Central memory CD8-positive, alpha-beta T cell (primary cell): Measurements from ENCODE around the gene RAB14.

Experiments used
- ATAC-seq: fragments of 150-1000 bp; cut with Tn5 transposase; replicated peaks from 2 replicates; pipeline ENCODE4 v1.10.0; 2022; ENCODE audit warnings: mild to moderate bottlenecking, moderate FRiP score, moderate number of reproducible peaks; ENCODE audit not compliant: poor library complexity, severe bottlenecking; ENCODE audit errors: extremely low read depth
- DNase-seq, 2 donors: peaks; one replicate each; pipeline ENCODE4 v3.0.0; 2021; ENCODE audit warnings: low spot score in 2 of 2
- H3K27ac Mint-ChIP-seq: one replicate; pipeline ENCODE4 v1.8.0; 2022; ENCODE audit warnings: low read depth, mild to moderate bottlenecking, moderate library complexity, mixed read lengths
- H3K27me3 Mint-ChIP-seq: one replicate; pipeline ENCODE4 v1.8.0; 2022; ENCODE audit warnings: mixed read lengths
- H3K36me3 Mint-ChIP-seq: one replicate; pipeline ENCODE4 v1.8.0; 2022; ENCODE audit warnings: mild to moderate bottlenecking, moderate library complexity, mixed read lengths; ENCODE audit not compliant: insufficient read depth
- H3K4me1 Mint-ChIP-seq: one replicate; pipeline ENCODE4 v1.8.0; 2022; ENCODE audit warnings: mixed read lengths
- H3K4me3 Mint-ChIP-seq: one replicate; pipeline ENCODE4 v1.8.0; 2022; ENCODE audit warnings: mild to moderate bottlenecking, moderate library complexity, mixed read lengths
- H3K9me3 Mint-ChIP-seq: one replicate; pipeline ENCODE4 v1.8.0; 2022; ENCODE audit warnings: mixed read lengths

Gene RAB14

DNA sequence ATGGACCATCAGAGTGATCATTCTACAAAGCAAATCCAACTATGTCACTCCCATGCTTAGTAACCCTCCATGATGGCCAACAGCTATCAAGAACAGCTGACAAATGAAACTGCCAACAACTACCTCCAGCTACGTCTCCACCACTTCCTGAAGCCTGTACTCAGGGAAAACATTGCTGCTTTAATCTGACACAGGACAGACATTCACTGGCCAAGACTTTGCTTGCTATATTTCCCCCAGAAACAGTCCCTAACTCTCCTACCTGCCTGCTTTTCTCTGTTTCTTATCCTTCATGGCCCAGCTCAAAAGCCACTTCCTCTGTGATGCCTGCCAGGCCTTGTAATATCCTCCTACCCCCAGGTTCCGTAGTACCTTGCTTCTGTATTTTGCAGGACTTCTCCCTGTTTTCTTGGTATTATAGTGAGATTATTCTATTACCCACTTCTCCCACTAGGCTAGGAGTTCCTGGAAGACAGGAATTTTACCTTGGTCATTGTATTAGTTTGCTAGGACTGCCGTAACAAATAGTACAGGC, 14.7 kb upstream of the RAB14 start:
- no peaks in the 10 kb centered on the region for H3K9me3 Mint-ChIP-seq
- no peak overlapping the region for H3K27ac Mint-ChIP-seq
- no peak overlapping the region for H3K4me3 Mint-ChIP-seq
- H3K4me1 Mint-ChIP-seq, result no peaks in the 10 kb centered on the region
- H3K27me3 Mint-ChIP-seq, result no peaks in the 10 kb centered on the region
- peaks cover 8% of the 10 kb centered on the region for H3K36me3 Mint-ChIP-seq
- ATAC-seq (no peak), DNase-seq (no peak)

DNA sequence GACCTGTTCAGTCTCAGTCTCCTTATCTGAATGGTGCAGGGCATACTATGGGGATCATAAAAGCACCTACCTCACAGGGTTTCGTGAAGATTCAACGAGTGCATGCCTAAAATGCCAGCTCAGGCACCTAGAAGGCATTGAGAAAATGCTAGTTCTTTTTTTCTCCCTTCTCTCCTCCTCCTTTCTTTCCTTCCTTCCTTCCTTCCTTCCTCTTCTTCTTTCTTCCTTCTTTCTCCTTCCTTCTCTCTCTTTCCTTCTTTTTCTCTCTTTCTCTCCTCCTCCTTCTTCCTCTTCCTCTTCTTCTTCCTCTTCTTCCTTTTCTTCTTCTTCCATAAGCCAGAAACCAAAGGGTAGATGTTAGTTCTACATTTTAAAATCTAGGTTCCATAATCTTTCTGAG, 12.3 kb upstream of the RAB14 start:
- no peak for DNase-seq
- Mint-ChIP-seq H3K36me3 (peaks cover 8% of the 10 kb centered on the region), H3K9me3 (no peaks in the 10 kb centered on the region), H3K4me3 (no peak overlapping the region), H3K27me3 (no peaks in the 10 kb centered on the region), H3K4me1 (no peaks in the 10 kb centered on the region), H3K27ac (no peak overlapping the region)
- no peak for ATAC-seq

DNA sequence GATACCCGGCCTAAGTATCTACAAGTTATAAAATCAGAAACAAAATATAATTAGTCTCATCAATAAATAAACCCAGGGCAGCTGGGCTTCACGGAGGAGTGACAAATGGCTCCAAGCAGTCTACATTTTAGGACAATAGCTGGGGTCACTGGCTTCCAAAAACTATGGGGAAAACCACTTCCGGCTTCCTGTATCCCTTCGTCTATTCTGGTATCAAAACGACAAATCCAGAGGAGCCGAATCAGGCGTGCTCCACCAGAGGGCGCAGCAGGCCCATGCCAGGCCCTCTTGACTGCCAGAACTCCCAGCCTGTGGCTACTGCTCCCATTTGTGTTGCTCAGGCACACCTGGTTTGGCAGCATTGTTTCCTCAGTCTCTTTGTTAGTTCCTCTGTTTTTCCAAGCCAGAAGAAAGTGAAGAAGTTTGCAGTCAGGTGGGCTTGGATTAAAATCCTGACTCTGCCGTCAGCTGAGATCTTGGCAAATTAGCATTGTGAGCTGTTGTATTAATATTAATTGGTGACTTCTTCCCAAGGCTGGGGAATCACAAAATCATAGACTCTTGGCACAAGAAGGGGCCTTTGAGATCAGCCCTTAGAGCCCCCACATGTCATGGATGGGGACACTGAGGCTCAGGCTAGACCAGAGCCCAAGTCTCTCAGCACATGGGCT, 11.6 kb upstream of the RAB14 start:
- Mint-ChIP-seq H3K4me1 (peaks cover under 1% of the 10 kb centered on the region), H3K27me3 (no peaks in the 10 kb centered on the region), H3K27ac (no peak overlapping the region), H3K9me3 (no peaks in the 10 kb centered on the region), H3K36me3 (peaks cover 8% of the 10 kb centered on the region), H3K4me3 (no peak overlapping the region)
- no peak for ATAC-seq
- DNase-seq, result peak; percentile 24 to 36

DNA sequence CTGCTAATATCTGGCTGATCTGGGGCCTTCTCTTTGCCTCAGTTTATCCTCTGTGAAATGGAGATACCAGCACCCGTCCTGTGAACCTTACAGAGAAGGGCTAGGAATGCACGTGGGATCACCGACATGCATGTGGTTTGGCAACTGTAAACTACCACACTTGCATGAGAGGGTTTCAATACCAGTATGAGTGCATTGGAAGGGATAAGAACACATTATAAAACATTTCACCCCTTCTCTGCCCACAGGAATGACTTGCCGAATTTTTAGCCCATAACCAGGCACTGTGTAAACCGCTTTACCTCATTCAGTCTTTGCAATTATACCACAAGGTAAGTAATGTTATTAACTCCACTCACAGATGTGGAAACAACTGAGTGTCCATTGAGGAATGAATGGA, 8.9 kb upstream of the RAB14 start:
- Mint-ChIP-seq H3K4me1 (peaks cover 12% of the 10 kb centered on the region), H3K27me3 (no peaks in the 10 kb centered on the region), H3K9me3 (no peaks in the 10 kb centered on the region), H3K36me3 (peaks cover 6% of the 10 kb centered on the region), H3K4me3 (no peak overlapping the region), H3K27ac (no peak overlapping the region)
- DNase-seq (no peak), ATAC-seq (no peak)

DNA sequence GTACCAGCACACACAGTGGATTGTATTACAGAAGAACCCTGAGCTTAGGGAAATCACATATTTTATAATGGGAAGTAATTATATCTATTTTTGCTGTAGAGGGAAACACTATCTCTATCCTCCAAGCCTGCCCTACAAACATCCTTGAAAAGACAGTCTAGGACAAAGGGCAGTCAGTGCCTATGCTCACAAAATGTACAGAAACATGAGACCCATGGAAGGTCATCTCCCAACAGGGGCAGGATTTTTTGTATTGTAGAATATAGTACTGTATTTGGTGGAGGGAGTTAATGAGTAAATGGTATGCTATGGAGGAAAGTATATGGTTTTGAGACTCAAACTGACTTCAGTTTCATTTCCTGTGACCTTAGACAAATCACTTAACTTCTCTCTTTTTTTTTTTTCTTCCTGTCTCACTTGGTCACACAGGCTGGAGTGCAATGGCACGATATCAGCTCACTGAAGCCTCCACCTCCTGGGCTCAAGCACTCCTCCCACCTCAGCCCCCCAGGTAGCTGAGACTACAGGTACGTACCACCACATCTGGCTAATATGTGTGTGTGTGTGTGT, 5.8 kb upstream of the RAB14 start:
- Mint-ChIP-seq H3K9me3 (no peaks in the 10 kb centered on the region), H3K4me1 (peaks cover 13% of the 10 kb centered on the region), H3K4me3 (no peak overlapping the region), H3K36me3 (peaks cover 4% of the 10 kb centered on the region), H3K27ac (no peak overlapping the region), H3K27me3 (no peaks in the 10 kb centered on the region)
- ATAC-seq, result no peak
- DNase-seq, result no peak

DNA sequence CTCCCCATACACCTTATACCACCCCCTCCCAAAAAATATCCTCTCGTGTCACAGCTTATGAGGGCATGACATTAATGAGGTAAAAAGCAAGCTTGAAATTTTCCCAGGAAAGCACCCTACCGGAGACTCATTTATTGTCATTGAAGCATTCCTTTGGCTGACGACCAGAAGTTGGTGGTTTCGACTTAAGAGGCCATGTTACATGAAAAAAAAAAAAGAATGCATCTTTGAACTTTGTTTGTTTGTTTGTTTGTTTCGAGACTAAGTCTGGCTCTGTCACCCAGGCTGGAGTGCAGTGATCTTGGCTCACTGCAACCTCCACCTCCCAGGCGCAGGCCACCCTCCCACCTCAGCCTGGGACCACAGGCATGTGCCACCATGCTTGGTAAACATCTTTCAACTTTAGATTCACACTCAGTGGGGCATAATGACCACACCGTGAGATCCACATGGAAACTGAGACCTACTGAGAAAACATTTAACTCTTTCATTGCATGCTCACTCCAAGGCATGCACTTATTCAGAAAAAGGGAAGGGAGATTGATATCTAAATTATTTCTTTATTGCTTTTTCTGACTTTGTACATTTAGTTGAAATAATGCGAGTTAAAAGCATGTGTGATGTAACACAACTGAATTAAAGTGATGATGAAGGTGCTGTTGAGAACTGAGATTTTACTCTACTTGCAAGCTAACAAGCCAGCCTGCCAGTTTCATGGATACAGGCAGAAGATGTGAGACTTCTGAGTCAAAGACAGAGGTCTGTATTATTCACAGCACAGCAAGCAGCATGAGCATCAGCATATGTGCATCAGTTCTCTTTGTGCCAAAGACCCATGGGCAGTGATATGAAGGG, 5.1 kb upstream of the RAB14 start:
- no peak for DNase-seq
- Mint-ChIP-seq H3K9me3 (no peaks in the 10 kb centered on the region), H3K4me1 (peaks cover 19% of the 10 kb centered on the region), H3K4me3 (no peak overlapping the region), H3K27me3 (no peaks in the 10 kb centered on the region), H3K27ac (no peak overlapping the region), H3K36me3 (peaks cover 8% of the 10 kb centered on the region)
- no peak for ATAC-seq

DNA sequence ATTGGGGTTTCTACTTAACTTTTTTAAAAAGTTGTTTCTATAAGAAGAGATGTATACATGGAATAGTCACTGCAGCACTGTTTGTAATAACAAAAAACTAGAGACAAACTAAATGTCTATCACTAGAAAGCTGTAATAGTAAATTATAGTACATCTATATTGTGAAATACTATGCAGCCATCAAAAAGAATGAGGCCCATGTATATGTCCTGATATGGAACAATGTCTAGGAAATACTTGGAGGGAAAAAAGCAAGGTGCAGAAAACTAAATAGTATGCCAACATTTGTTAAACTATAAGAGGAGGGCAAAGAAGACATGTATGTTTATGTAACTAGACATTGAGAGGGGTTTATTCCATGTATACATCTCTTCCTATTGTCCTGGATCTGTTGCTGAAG, 2.9 kb upstream of the RAB14 start:
- Mint-ChIP-seq H3K36me3 (peaks cover 14% of the 10 kb centered on the region), H3K9me3 (no peaks in the 10 kb centered on the region), H3K27me3 (no peaks in the 10 kb centered on the region), H3K4me3 (no peak overlapping the region), H3K4me1 (peaks cover 33% of the 10 kb centered on the region), H3K27ac (no peak overlapping the region)
- no peak for DNase-seq
- no peak for ATAC-seq

DNA sequence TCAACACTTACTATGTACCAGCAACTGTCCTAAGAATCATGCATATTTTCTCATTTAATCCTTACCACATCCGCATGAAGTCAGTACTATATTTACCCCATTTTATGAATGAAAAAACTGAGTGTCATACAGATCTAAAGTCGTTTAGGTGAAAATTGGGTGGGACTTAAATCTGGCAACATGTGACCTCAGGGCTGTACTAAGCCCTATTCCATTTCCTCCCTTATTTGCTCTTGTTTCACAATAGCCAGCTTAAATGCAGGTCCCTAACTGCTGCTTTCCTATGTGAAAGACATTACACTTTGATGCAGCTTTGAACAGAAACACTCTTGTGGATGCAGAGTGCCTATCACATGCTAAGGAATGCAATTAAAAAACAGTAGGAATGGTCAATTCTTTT, 2.5 kb upstream of the RAB14 start:
- DNase-seq, result no peak
- Mint-ChIP-seq H3K9me3 (no peaks in the 10 kb centered on the region), H3K27ac (no peak overlapping the region), H3K4me1 (peaks cover 38% of the 10 kb centered on the region), H3K36me3 (peaks cover 14% of the 10 kb centered on the region), H3K4me3 (no peak overlapping the region), H3K27me3 (no peaks in the 10 kb centered on the region)
- ATAC-seq, result no peak

DNA sequence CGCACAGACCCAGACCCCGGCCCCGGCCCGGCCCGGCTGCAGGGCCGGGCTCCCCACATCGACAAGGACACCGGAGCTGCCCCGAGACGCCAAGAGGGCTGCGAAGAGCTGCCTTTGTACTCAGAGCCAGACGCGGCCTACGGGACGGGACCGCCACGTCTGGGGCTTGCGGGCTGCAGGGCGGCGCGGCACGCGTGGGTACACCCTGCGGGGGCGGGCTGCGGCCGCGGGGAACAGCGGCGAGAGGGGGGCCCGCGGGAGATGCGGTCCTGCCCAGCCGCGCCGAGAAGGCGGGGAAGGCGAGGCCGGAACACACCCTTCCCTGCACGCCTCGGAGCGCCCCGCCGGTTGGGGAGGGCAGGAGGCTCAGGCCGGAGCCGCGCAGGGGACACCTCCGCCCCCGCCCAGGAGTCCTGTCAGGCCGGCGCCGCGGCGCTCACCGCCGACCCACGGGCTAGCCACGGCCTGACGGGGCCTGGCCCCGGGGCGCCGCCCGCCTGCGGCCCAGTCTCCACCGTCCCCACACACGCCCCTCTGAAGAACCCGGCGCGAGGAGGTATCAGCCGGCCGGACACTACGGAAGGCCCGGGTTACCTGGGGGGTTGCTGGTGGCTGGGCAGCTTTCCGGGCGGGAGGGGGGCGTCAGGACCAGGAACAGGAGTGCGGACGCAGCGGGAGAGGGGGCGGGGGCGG, 478 bp downstream of the RAB14 start:
- H3K27me3 Mint-ChIP-seq, result no peaks in the 10 kb centered on the region
- ATAC-seq (peak; percentile 39), DNase-seq (peak; percentile 21 to 38)
- no peaks in the 10 kb centered on the region for H3K9me3 Mint-ChIP-seq
- H3K4me1 Mint-ChIP-seq, result peaks cover 51% of the 10 kb centered on the region
- H3K27ac Mint-ChIP-seq, result peak overlapping the region; percentile 91
- peaks cover 17% of the 10 kb centered on the region for H3K36me3 Mint-ChIP-seq
- peak overlapping the region; percentile 87 for H3K4me3 Mint-ChIP-seq

DNA sequence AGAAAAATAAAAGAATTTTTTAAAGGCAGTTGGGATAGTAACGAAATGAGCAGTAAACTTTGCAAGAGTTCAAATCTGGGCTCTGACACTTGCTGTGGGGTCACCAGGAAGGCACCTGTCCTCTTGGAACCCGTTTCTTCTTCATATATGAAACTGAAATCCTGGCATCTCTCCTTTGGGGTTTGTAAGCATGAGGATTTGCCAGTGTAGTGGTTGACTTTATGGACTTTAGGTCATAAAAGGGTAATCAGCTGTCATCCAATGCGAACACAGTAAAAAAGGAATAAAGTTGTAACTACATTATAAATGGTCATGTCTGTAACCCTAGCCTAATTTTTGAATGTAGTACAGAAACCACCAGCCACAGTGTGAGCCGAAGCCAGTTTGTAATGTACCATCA, 1.3 kb downstream of the RAB14 start:
- no peak for ATAC-seq
- Mint-ChIP-seq H3K27me3 (no peaks in the 10 kb centered on the region), H3K4me1 (peaks cover 59% of the 10 kb centered on the region), H3K27ac (peak overlapping the region; percentile 68), H3K4me3 (peak overlapping the region; percentile 87), H3K36me3 (peaks cover 17% of the 10 kb centered on the region), H3K9me3 (no peaks in the 10 kb centered on the region)
- DNase-seq, result no peak

DNA sequence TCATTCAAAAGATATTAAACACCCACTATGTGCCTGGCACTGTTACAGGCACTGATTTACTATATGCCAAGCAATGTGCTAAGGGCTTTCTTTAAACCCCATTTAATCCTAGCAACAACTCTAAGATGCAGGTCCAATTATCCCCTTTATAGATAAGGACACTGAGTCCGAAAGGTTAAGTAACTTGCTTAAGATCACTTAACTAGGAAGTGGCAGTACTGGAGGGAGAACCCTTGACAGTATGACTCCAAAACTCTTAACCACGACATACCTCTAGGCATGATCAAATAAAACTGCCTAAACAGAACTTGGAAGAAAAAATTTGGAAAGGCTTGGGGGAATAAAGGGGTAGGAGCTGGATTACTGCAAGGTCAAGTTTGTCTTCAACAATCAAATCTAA, 1.7 kb downstream of the RAB14 start:
- Mint-ChIP-seq H3K36me3 (peaks cover 19% of the 10 kb centered on the region), H3K27me3 (no peaks in the 10 kb centered on the region), H3K4me1 (peaks cover 64% of the 10 kb centered on the region), H3K4me3 (peak overlapping the region; percentile 87), H3K9me3 (no peaks in the 10 kb centered on the region), H3K27ac (peak overlapping the region; percentile 68)
- ATAC-seq (no peak), DNase-seq (no peak)

DNA sequence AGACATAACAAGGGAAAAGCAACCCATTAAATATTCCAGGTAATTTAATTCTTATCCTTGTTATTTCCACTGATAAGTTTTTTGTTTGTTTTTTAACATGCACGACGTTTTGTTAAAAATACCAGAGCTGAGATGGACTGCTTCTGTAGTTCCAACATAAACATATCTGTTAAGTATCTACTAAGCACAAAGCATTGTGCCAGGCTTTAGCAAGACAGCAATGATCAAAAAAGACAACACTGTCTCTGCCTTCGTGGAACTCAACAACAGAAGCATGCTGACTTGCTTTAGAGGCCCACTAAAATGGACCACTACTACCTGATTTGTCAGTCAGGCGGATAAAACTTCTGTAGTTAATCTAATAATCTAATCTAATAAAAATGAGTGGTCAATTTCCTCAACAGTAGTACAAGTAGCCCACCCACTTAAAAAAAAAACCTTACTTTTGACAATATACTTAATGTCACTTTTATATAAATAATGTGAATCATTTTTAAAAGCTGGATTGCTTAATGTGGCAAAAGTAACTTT, 3.1 kb downstream of the RAB14 start:
- no peaks in the 10 kb centered on the region for H3K9me3 Mint-ChIP-seq
- peaks cover 73% of the 10 kb centered on the region for H3K4me1 Mint-ChIP-seq
- H3K4me3 Mint-ChIP-seq, result peak overlapping the region; percentile 87
- H3K27me3 Mint-ChIP-seq, result no peaks in the 10 kb centered on the region
- no peak for ATAC-seq
- H3K36me3 Mint-ChIP-seq, result peaks cover 21% of the 10 kb centered on the region
- no peak for DNase-seq
- H3K27ac Mint-ChIP-seq, result peak overlapping the region; percentile 68
